Activated CD4-positive, alpha-beta T cell treated with anti-CD3 and anti-CD28 coated beads for 36 hours (primary cell): Measurements from ENCODE around the gene MYDGF. TPM values are rescaled to one million over a fixed set of nuclear protein-coding genes. Genes with fewer than 3 reads are reported as not detected.
"Not testable (repeated sequence)": the region's sequence is repeated elsewhere in the genome, so short reads cannot be mapped to it uniquely, and the experiment has no call there.

Experiments used
- ATAC-seq: fragments of 200-7000 bp; cut with Tn5 transposase; one replicate; pipeline ENCODE4 v1.10.0; 2021; ENCODE audit warnings: mild to moderate bottlenecking, moderate library complexity
- CTCF ChIA-PET: fragments of 350-600 bp; sonication (Branson Sonifier 250); formaldehyde crosslinking; loops from one replicate; lab custom pipeline; 2021; ENCODE audit warnings: antibody characterized with exemption; lab: Charles Lee
- POLR2A ChIA-PET: fragments of 350-600 bp; sonication (Branson Sonifier 250); formaldehyde crosslinking; loops from one replicate; lab custom pipeline; 2021; ENCODE audit warnings: antibody characterized with exemption, inconsistent platforms; lab: Charles Lee
- DNase-seq: peaks from one replicate; pipeline ENCODE4 v3.0.0-alpha.2; 2020
- H3K27ac Mint-ChIP-seq: one replicate; pipeline ENCODE4 v1.8.0; 2021; ENCODE audit warnings: mixed read lengths
- H3K27me3 Mint-ChIP-seq: one replicate; pipeline ENCODE4 v1.8.0; 2021; ENCODE audit warnings: mixed read lengths
- H3K36me3 Mint-ChIP-seq: one replicate; pipeline ENCODE4 v1.8.0; 2021; ENCODE audit warnings: low read depth, mixed read lengths
- H3K4me1 Mint-ChIP-seq: one replicate; pipeline ENCODE4 v1.8.0; 2021; ENCODE audit warnings: mixed read lengths
- H3K4me3 Mint-ChIP-seq: one replicate; pipeline ENCODE4 v1.8.0; 2021; ENCODE audit warnings: mild to moderate bottlenecking, moderate library complexity, mixed read lengths
- H3K9me3 Mint-ChIP-seq: one replicate; pipeline ENCODE4 v1.8.0; 2021; ENCODE audit warnings: low read depth, mixed read lengths
- intact Hi-C, 2 experiments: fragments of 100-400 bp; cut with DNase I in 1 of 2; cut with micrococcal nuclease in 1 of 2; formaldehyde crosslinking; loops; one replicate each; pipeline versions ENCODE4 v1.14.2 to v1.15.1; 2022 to 2024; cut with DNase I, micrococcal nuclease
- total RNA-seq, 2 experiments: library from RNA; stranded (reverse); gene quantifications; one replicate each; pipeline ENCODE4 v1.2.3, GENCODE V29; 2021

The MYDGF gene
- total RNA-seq, 2 experiments from 2014 or later: 34.7 to 53.8 TPM

- intact Hi-C loops: no loop called here
- POLR2A ChIA-PET: no interaction called here
- no peaks in the 10 kb centered on the region for H3K4me1 Mint-ChIP-seq
- no peak overlapping the region for H3K27ac Mint-ChIP-seq
- CTCF ChIA-PET: no interaction called here
- H3K36me3 Mint-ChIP-seq: peaks cover 19% of the 10 kb centered on the region
- H3K27me3 Mint-ChIP-seq: no peaks in the 10 kb centered on the region
- ATAC-seq (no peak), DNase-seq (no peak)
- no peaks in the 10 kb centered on the region for H3K9me3 Mint-ChIP-seq
- H3K4me3 Mint-ChIP-seq: no peak overlapping the region
Observed at GRCh38 chr19:4686700-4687099, 16.6 kb upstream of the MYDGF start.

DNA sequence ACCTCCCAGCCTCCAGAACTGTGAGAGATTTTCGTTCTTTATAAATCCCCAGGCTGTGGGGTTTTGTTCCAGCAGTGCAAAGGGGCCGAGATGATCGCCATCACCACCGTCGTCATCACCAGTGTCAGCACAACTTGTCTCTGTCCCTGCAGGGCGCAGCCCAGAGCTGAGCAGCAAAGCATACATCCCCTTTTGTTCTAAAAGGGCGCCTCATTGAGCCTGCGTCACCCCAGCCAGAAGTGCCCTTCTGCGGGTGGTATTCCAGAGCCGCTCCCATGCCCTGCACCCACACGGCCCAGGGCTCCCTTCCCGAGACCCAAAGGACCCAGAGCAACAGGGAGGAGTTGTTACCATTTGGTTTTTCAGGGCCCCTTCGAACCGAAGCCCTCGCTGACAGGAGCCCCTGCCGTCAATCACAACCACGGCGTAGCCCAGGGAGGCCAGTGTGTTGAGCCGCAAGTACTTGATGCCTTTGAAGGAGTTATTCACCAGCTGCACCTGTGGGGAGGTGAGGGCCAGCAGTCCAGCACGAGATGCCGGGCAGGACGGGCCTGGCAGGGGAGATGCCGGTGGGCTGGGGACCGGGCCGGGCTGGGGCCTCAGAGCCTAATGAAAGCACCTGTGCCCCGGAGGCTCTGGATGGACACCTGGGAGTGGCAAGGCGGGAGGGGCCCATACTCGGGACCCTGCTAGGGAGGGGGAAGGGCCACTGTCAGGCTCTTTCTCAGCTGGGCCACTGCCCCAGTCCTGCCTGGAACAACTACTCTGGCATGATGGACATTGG, 14.4 kb upstream of the MYDGF start:
- Mint-ChIP-seq H3K27me3 (no peaks in the 10 kb centered on the region), H3K9me3 (no peaks in the 10 kb centered on the region), H3K36me3 (peaks cover 14% of the 10 kb centered on the region), H3K4me3 (no peak overlapping the region), H3K27ac (no peak overlapping the region), H3K4me1 (no peaks in the 10 kb centered on the region)
- POLR2A ChIA-PET: no interaction called here
- CTCF ChIA-PET: no interaction called here
- DNase-seq: no peak
- intact Hi-C loops: no loop called here
- no peak for ATAC-seq

- no peaks in the 10 kb centered on the region for H3K9me3 Mint-ChIP-seq
- ChIA-PET POLR2A (no interaction called here), CTCF (no interaction called here)
- no peaks in the 10 kb centered on the region for H3K27me3 Mint-ChIP-seq
- H3K27ac Mint-ChIP-seq: no peak overlapping the region
- ATAC-seq (no peak), DNase-seq (no peak)
- intact Hi-C loops: no loop called here
- H3K4me3 Mint-ChIP-seq: no peak overlapping the region
- no peaks in the 10 kb centered on the region for H3K4me1 Mint-ChIP-seq
- peaks cover 17% of the 10 kb centered on the region for H3K36me3 Mint-ChIP-seq
Observed at GRCh38 chr19:4682417-4683200, 12.5 kb upstream of the MYDGF start.

GRCh38 chr19:4680021-4680420, 9.9 kb upstream of the MYDGF start:
- intact Hi-C loops, H3K4me1 Mint-ChIP-seq, H3K9me3 Mint-ChIP-seq, H3K27me3 Mint-ChIP-seq, ATAC-seq, DNase-seq, H3K4me3 Mint-ChIP-seq, H3K27ac Mint-ChIP-seq: not testable (repeated sequence)
- ChIA-PET POLR2A (interaction anchor here (0.6 kb wide), 1 partner anchor 9 kb away, joined by 4 read pairs; no protein-coding TSS in a partner anchor), CTCF (interaction anchor here (0.7 to 1.3 kb wide), 2 partner anchors 43 to 288 kb away, joined by 3 read pairs; no protein-coding TSS in a partner anchor)
- peaks cover 23% of the 10 kb centered on the region for H3K36me3 Mint-ChIP-seq

DNA sequence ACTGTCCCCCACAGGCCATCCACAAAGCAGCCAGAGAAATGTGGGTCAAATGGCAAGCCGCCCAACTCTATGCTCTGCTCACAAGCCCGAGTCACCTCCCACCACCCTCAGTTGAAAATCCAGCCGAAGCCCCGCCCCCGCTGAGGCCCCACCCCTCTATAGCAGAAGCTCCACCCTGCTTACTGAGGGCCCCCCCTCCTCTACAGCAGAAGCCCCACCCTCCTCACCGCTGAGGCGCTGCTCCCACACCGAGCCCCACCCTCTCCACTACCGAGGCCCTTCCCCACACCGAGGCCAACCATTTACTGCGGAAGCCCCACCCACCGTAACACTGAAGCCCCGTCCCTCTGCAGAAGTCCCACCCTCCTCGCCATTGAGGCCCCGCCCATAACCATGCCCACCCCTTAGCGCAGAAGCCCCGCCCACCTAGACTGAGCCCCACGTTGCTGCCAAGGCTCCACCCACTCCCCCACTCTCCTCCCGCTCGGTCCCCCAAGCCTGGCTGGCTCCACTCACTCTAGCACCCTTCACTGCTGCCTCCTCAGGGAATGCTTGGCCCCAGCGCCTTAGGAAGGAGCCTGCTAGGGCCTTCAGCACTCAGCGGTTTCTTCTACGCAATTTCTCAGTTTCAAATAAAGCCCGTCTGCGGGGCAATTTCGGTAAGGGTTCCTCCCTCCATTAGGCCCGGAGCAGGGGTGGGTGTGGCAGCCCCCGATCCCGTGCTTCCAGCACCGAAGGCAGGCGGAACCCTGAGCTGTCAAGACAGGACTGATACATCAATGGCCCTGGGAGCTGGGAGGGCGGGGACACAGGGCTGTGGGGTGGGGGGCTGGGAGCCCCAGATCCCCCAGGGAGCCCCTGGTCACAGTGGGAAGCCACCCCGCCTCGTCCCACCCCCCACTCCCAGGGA, 9.0 kb upstream of the MYDGF start:
- ChIA-PET POLR2A (interaction anchor here (0.6 kb wide), 1 partner anchor 8 kb away, joined by 4 read pairs; no protein-coding TSS in a partner anchor), CTCF (interaction anchor here (1.3 kb wide), 1 partner anchor 42 kb away, joined by 3 read pairs; no protein-coding TSS in a partner anchor)
- Mint-ChIP-seq H3K27me3 (no peaks in the 10 kb centered on the region), H3K4me1 (no peaks in the 10 kb centered on the region), H3K36me3 (peaks cover 20% of the 10 kb centered on the region), H3K4me3 (no peak overlapping the region), H3K27ac (no peak overlapping the region), H3K9me3 (no peaks in the 10 kb centered on the region)
- intact Hi-C loops: no loop called here
- ATAC-seq (peak; percentile 77), DNase-seq (peak; percentile 52)

GRCh38 chr19:4676955-4677731, 7.0 kb upstream of the MYDGF start:
- H3K4me3 Mint-ChIP-seq: no peak overlapping the region
- H3K36me3 Mint-ChIP-seq: peaks cover 13% of the 10 kb centered on the region
- ChIA-PET CTCF (interaction anchor here (0.5 to 1.0 kb wide), 5 partner anchors 9 to 1399 kb away, joined by 3 to 4 read pairs (median 3); no protein-coding TSS in a partner anchor), POLR2A (no interaction called here)
- intact Hi-C loops: no loop called here
- no peaks in the 10 kb centered on the region for H3K27me3 Mint-ChIP-seq
- H3K27ac Mint-ChIP-seq: no peak overlapping the region
- no peaks in the 10 kb centered on the region for H3K4me1 Mint-ChIP-seq
- ATAC-seq (peak; percentile 39), DNase-seq (peak; percentile 52)
- no peaks in the 10 kb centered on the region for H3K9me3 Mint-ChIP-seq

DNA sequence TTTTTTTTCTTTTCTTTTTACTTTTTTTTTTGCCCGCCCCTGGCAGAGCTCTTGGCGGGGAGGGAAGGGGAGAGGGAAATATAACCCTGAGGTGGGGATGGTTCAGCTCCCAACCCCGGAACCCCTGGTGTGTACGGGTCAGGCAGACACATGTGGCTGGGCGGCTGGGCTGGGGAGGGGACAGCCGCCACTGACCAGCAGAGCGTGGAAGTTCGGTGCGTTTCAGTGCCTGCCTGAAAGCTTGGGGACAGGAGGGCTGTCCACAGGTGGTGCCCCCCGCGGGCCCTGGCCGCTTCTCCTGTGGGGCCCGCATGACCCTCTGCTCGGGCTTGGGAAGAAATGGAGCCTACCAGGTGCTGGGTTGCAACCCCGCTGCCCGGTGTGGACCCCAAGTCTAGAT, 5.2 kb upstream of the MYDGF start:
- ChIA-PET CTCF (interaction anchor here (0.6 to 2.3 kb wide), 2 partner anchors 14 to 39 kb away, joined by 3 to 7 read pairs; no protein-coding TSS in a partner anchor), POLR2A (interaction anchor here (0.7 kb wide), 1 partner anchor 192 kb away, joined by 3 read pairs; no protein-coding TSS in a partner anchor)
- no peak for ATAC-seq
- H3K36me3 Mint-ChIP-seq: peaks cover 13% of the 10 kb centered on the region
- no peaks in the 10 kb centered on the region for H3K9me3 Mint-ChIP-seq
- no peak overlapping the region for H3K27ac Mint-ChIP-seq
- peaks cover 2% of the 10 kb centered on the region for H3K4me1 Mint-ChIP-seq
- no peak for DNase-seq
- intact Hi-C loops: no loop called here
- no peak overlapping the region for H3K4me3 Mint-ChIP-seq
- H3K27me3 Mint-ChIP-seq: no peaks in the 10 kb centered on the region

- Mint-ChIP-seq H3K9me3 (no peaks in the 10 kb centered on the region), H3K36me3 (peaks cover 17% of the 10 kb centered on the region), H3K27me3 (no peaks in the 10 kb centered on the region), H3K27ac (no peak overlapping the region), H3K4me3 (no peak overlapping the region), H3K4me1 (peaks cover 11% of the 10 kb centered on the region)
- ChIA-PET CTCF (interaction anchor here (2.3 kb wide), 1 partner anchor 37 kb away, joined by 7 read pairs; no protein-coding TSS in a partner anchor), POLR2A (interaction anchor here (0.7 kb wide), 1 partner anchor 1155 kb away, joined by 4 read pairs; no protein-coding TSS in a partner anchor)
- ATAC-seq (no peak), DNase-seq (no peak)
- intact Hi-C loops: no loop called here
Observed at GRCh38 chr19:4673726-4674125, 3.6 kb upstream of the MYDGF start.

DNA sequence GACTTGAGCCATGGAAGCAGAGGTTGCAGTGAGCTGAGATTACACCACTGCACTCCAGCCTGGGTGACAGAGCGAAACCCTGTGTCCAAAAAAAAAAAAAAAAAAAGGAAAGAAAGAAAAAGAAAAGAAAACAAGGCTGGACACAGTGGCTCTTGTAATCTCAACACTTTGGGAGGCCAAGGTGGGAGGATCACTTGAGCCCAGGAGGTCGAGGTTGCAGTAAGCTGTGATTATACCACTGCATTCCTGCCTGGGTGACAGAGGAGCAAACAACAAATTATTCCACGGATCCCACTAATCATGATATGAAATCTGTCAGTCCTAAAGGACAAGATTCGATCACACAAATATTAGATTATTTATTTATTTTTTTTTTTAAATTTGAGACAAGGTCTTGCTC, 3.1 kb upstream of the MYDGF start:
- Mint-ChIP-seq H3K27me3 (no peaks in the 10 kb centered on the region), H3K36me3 (peaks cover 20% of the 10 kb centered on the region), H3K9me3 (no peaks in the 10 kb centered on the region), H3K27ac (no peak overlapping the region), H3K4me3 (no peak overlapping the region), H3K4me1 (peaks cover 15% of the 10 kb centered on the region)
- ChIA-PET POLR2A (no interaction called here), CTCF (interaction anchor here (1.0 to 2.3 kb wide), 2 partner anchors 37 to 137 kb away, joined by 3 to 7 read pairs; no protein-coding TSS in a partner anchor)
- DNase-seq: no peak
- intact Hi-C loops: no loop called here
- no peak for ATAC-seq
